MM.1S (cell line): ENCODE data around the gene NOP56.
A peak's percentile ranks its signal among the peaks of the same experiment; 100 is the strongest.

Experiments
- DNase-seq: peaks from one replicate; pipeline ENCODE4 v3.0.0-alpha.2; 2015
- H2AFZ ChIP-seq: fragments of 300-600 bp; sonication (generic); 2 replicates; pipeline ENCODE4 v1.6.0; 2016; ENCODE audit warnings: antibody characterized with exemption, low read length
- H3F3A ChIP-seq: fragments of 300-600 bp; sonication (generic); 2 replicates; pipeline ENCODE4 v1.6.1; 2016; ENCODE audit warnings: mild to moderate bottlenecking, antibody characterized with exemption, low read length, moderate library complexity, mixed read lengths; ENCODE audit not compliant: insufficient read depth
- H3K27ac ChIP-seq: fragments of 300-600 bp; sonication (generic); 2 replicates; pipeline ENCODE4 v1.5.1; 2016; ENCODE audit warnings: mild to moderate bottlenecking, low read length
- H3K27me3 ChIP-seq: fragments of 300-600 bp; sonication (generic); replicated peaks from 2 replicates; pipeline ENCODE4 v1.6.0; 2016; ENCODE audit warnings: low read length; ENCODE audit not compliant: insufficient read depth
- H3K36me3 ChIP-seq: fragments of 300-600 bp; sonication (generic); replicated peaks from 2 replicates; pipeline ENCODE4 v1.6.1; 2016; ENCODE audit warnings: mild to moderate bottlenecking, low read length, mixed read lengths; ENCODE audit not compliant: insufficient read depth
- H3K4me1 ChIP-seq: fragments of 300-600 bp; sonication (generic); 2 replicates; pipeline ENCODE4 v1.6.1; 2016; ENCODE audit warnings: low read length, mixed read lengths
- H3K4me2 ChIP-seq: fragments of 300-600 bp; sonication (generic); 2 replicates; pipeline ENCODE4 v1.6.0; 2016; ENCODE audit warnings: low read depth, low read length
- H3K4me3 ChIP-seq: fragments of 300-600 bp; sonication (generic); 2 replicates; pipeline ENCODE4 v1.5.1; 2016; ENCODE audit warnings: low read length, mixed read lengths
- H3K79me2 ChIP-seq: fragments of 300-600 bp; sonication (generic); 2 replicates; pipeline ENCODE4 v1.6.1; 2016; ENCODE audit warnings: mixed run types, low read length, mixed read lengths
- H3K9ac ChIP-seq: fragments of 300-600 bp; sonication (generic); 2 replicates; pipeline ENCODE4 v1.6.1; 2016; ENCODE audit warnings: low read length, mixed read lengths
- H3K9me2 ChIP-seq: fragments of 300-600 bp; sonication (generic); replicated peaks from 2 replicates; pipeline ENCODE4 v1.6.1; 2016; ENCODE audit warnings: mild to moderate bottlenecking, low read length, mixed read lengths; ENCODE audit not compliant: insufficient read depth
- H3K9me3 ChIP-seq: fragments of 300-600 bp; sonication (generic); replicated peaks from 2 replicates; pipeline ENCODE4 v1.6.1; 2016; ENCODE audit warnings: mild to moderate bottlenecking, low read length, mixed read lengths; ENCODE audit not compliant: insufficient read depth
- H4K20me1 ChIP-seq: fragments of 300-600 bp; sonication (generic); 2 replicates; pipeline ENCODE4 v1.6.1; 2016; ENCODE audit warnings: mild to moderate bottlenecking, low read length, moderate library complexity, mixed read lengths; ENCODE audit not compliant: insufficient read depth
- EZH2 ChIP-seq: fragments of 300-600 bp; sonication (generic); optimal IDR thresholded peaks from 2 replicates; pipeline ENCODE3; 2017; ENCODE audit warnings: low read depth, mild to moderate bottlenecking, antibody characterized with exemption, low read length, mixed read lengths
- EZH2phosphoT487 ChIP-seq: fragments of 300-600 bp; sonication (generic); IDR thresholded peaks from 2 replicates; pipeline ENCODE4 v1.6.1; 2018; ENCODE audit warnings: antibody characterized with exemption, low read length
- TF ChIP-seq, protein P1 (sequence below): fragments of 300-600 bp; sonication (generic); IDR thresholded peaks from 2 replicates; pipeline ENCODE4 v1.5.1; 2016; ENCODE audit warnings: antibody characterized with exemption, low read length, mixed read lengths

The NOP56 gene

DNA sequence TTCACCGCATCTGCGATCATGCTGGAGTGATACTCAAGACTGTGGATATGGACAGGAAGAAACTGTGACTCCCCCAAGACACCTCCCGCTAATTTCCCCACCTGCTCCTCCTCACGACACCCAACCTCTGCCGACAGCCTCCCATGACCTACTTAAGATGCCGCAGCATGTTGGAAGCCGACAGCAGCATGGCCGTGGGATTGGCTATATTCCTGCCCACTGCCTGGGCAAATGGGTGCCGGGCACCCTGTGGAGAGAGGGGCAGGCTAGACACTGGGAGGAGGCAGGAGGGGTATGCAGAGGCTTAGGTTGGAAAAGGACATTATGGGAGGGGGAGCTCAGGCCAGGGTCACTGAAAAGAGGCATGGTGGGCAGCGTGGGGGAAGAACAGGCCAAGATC lies 7.1 kb downstream of the NOP56 start:
- H4K20me1 ChIP-seq = peaks cover 37% of the 10 kb centered on the region
- peaks cover 10% of the 10 kb centered on the region for H3K4me1 ChIP-seq
- H3K27ac ChIP-seq = no peak overlapping the region
- H2AFZ ChIP-seq = no peak overlapping the region
- peaks cover 34% of the 10 kb centered on the region for H3K36me3 ChIP-seq
- no peak overlapping the region for H3K4me3 ChIP-seq
- no peak overlapping the region for H3K4me2 ChIP-seq
- H3K9me2 ChIP-seq = no peaks in the 10 kb centered on the region
- peaks cover 58% of the 10 kb centered on the region for H3F3A ChIP-seq
- no peak for TF ChIP-seq EZH2
- TF ChIP-seq, protein P1, sequence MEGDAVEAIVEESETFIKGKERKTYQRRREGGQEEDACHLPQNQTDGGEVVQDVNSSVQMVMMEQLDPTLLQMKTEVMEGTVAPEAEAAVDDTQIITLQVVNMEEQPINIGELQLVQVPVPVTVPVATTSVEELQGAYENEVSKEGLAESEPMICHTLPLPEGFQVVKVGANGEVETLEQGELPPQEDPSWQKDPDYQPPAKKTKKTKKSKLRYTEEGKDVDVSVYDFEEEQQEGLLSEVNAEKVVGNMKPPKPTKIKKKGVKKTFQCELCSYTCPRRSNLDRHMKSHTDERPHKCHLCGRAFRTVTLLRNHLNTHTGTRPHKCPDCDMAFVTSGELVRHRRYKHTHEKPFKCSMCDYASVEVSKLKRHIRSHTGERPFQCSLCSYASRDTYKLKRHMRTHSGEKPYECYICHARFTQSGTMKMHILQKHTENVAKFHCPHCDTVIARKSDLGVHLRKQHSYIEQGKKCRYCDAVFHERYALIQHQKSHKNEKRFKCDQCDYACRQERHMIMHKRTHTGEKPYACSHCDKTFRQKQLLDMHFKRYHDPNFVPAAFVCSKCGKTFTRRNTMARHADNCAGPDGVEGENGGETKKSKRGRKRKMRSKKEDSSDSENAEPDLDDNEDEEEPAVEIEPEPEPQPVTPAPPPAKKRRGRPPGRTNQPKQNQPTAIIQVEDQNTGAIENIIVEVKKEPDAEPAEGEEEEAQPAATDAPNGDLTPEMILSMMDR = no peak
- no peak for TF ChIP-seq EZH2phosphoT487
- H3K27me3 ChIP-seq = no peaks in the 10 kb centered on the region
- no peaks in the 10 kb centered on the region for H3K9me3 ChIP-seq
- H3K9ac ChIP-seq = no peak overlapping the region
- peaks cover 49% of the 10 kb centered on the region for H3K79me2 ChIP-seq
- DNase-seq = no peak

GRCh38 chr20:2663364-2663886 lies 11.0 kb downstream of the NOP56 start:
- Histone ChIP-seq H3K36me3 (peaks cover 5% of the 10 kb centered on the region; the same call in 1 of the 2 replicates), H3K79me2 (peaks cover 24% of the 10 kb centered on the region), H4K20me1 (peaks cover 4% of the 10 kb centered on the region; the same call in 1 of the 2 replicates), H3K9ac (peak overlapping the region; percentile 78), H3K4me3 (peak overlapping the region; percentile 100), H3K27me3 (peaks cover 5% of the 10 kb centered on the region), H3F3A (peaks cover 21% of the 10 kb centered on the region), H3K4me1 (peaks cover 6% of the 10 kb centered on the region), H3K4me2 (peak overlapping the region; percentile 99), H2AFZ (peak overlapping the region; percentile 73; the same call in 1 of the 2 replicates), H3K27ac (peak overlapping the region; percentile 85; the same call in 1 of the 2 replicates), H3K9me3 (no peaks in the 10 kb centered on the region), H3K9me2 (no peaks in the 10 kb centered on the region)
- DNase-seq = no peak
- TF ChIP-seq EZH2 (no peak), EZH2phosphoT487 (no peak)
- TF ChIP-seq, protein P1 = no peak

DNA sequence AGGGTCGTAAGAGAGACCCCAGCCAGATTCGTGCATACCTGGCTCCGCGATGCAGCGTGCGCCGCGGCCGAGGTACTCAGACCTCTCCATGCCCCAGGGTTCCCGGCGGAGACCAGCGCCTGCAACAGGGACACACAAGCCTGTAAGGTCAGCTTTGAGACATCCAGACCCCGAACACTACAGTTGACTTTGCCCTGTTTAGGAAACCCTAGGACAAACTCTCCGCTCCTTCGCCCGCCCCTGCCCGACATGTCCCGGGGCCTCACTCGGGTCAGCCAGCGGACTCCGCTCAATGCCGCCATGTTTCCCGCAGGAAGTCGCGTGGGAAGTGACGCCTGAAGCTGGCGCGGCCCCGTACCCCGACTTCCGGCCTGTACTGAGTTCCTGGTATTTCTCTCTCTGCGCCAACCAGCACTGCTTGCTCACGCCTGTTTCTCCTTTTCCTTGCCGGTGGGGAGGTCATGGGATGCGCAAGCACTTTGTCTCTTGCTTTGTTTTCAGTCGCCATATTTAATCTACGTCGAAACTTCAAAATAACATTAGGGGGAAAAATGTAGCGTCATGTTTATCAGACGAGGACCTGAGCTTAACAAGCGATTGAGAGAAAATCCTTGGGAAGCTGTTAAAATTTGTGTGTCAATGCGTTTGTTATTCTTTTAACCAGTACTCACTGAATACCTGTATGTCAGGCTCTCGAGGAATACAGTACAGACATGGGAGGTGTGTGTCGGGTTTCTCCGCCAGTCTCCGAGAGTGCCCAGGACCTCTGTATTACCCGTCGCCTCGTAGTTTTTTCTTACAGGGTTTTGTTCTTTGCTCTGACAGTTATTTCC lies 11.7 kb downstream of the NOP56 start, which contains the start of gene IDH3B:
IDH3B (minus strand) TSS at position 330 of the 833 bp plus-strand sequence; CDS start at position 302, 28 bp downstream.
- Histone ChIP-seq H2AFZ (peak within 1 kb of the TSS; percentile 73), H3F3A (peaks cover 15% of the 10 kb centered on the region), H3K36me3 (peaks cover 5% of the 10 kb centered on the region; the same call in 1 of the 2 replicates), H3K27me3 (peaks cover 11% of the 10 kb centered on the region), H3K4me1 (peaks cover 6% of the 10 kb centered on the region), H3K9me3 (no peaks in the 10 kb centered on the region), H3K4me2 (peak within 1 kb of the TSS; percentile 99), H3K4me3 (peak within 1 kb of the TSS; percentile 100), H3K27ac (peak within 1 kb of the TSS; percentile 85), H4K20me1 (no peaks in the 10 kb centered on the region), H3K9ac (peak within 1 kb of the TSS; percentile 78), H3K9me2 (no peaks in the 10 kb centered on the region), H3K79me2 (peaks cover 24% of the 10 kb centered on the region)
- peak; percentile 92 for DNase-seq
- TF ChIP-seq EZH2phosphoT487 (no peak), EZH2 (no peak)
- TF ChIP-seq, protein P1 = no peak
